H7 (cell line): ENCODE data around the gene FAM107B. TPM values are rescaled to one million over a fixed set of nuclear protein-coding genes. Genes with fewer than 3 reads are reported as not detected.

Experiments
- DNase-seq: peaks from one replicate; pipeline ENCODE4 v3.0.0; 2012
- H3K27me3 ChIP-seq: 2 replicates; pipeline ENCODE4 v1.6.0; 2011; ENCODE audit warnings: mild to moderate bottlenecking, low read length; ENCODE audit not compliant: control insufficient read depth, insufficient read depth
- H3K36me3 ChIP-seq: replicated peaks from 2 replicates; pipeline ENCODE4 v1.5.1; 2011; ENCODE audit warnings: low read length; ENCODE audit not compliant: control insufficient read depth, insufficient read depth
- H3K4me3 ChIP-seq: 2 replicates; pipeline ENCODE4 v1.5.1; 2011; ENCODE audit warnings: low read depth, mild to moderate bottlenecking, control low read depth, low read length, moderate library complexity; ENCODE audit not compliant: insufficient read depth
- total RNA-seq: library from RNA; depleted of rRNA; stranded (reverse); fragments of >200 nt; shearing (Covaris generic); gene quantifications from 2 replicates; pipeline ENCODE4 v1.2.3, GENCODE V29; 2014

The FAM107B gene
- total RNA-seq, 1 experiment from 2014 or later: 11.3 TPM

GRCh38 chr10:14583252-14583651 lies 191.4 kb downstream of the FAM107B start:
- Histone ChIP-seq H3K27me3 (no peaks in the 10 kb centered on the region), H3K36me3 (no peaks in the 10 kb centered on the region), H3K4me3 (no peak overlapping the region)

DNA sequence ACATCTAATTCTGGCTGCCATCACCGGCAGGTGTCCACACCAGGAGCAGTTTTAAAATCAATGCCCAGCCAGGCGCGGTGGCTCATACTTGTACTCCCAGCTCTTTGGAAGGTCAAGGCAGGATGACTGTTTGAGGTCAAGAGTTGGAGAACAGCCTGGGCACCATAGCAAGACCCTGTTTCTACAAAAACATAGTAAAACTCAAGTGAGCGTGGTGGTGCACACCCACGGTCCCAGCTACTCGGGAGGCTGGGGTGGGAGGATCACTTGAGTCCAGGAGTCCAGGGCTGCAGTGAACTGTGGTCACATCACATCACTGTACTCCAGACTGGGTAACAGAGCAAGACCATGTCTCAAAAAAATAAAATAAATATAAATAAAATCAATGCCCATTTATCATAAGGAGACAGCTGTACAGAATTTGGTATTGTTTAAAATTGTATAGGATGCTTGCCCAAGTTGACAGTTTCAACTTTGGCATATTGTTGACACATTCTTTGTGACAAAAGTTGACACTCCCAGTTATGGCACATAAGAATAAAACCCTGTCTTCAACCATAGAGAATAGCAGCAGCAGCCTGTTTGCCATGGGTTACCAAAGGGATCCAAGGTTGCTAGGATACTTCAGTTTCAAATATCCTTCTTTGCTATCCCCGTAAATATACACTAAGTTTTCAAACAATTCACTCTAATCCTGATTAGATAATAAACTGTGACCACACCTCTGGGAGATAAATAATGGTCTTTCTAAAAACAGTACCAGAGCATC lies 193.0 kb downstream of the FAM107B start:
- H3K4me3 ChIP-seq: no peak overlapping the region
- H3K27me3 ChIP-seq: no peaks in the 10 kb centered on the region
- no peaks in the 10 kb centered on the region for H3K36me3 ChIP-seq
- no peak for DNase-seq

More at GRCh38 chr10:14583252-14583651, 191.4 kb downstream of the FAM107B start:
- no peak for DNase-seq

GRCh38 chr10:14580671-14581332 lies 193.9 kb downstream of the FAM107B start:
- Histone ChIP-seq H3K4me3 (no peak overlapping the region), H3K27me3 (no peaks in the 10 kb centered on the region), H3K36me3 (no peaks in the 10 kb centered on the region)
- DNase-seq: no peak

DNA sequence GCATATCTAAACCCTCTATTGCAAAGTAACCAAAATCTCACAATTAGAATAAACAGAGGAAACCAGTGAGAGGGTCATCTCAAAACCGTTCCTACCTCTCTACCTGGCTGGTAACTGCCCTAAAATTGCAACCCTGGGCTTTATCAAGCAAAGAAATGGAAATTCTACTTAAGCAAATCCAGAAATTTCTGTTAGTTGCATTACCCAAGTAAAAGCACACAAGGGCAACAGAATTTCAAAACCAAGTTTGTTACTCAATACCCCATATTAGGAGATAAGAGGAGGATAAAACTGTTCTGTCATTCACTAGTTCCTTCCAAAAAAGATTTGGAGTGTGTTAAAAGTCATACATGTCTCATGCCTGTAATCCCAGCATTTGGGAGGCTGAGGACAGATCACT lies 195.3 kb downstream of the FAM107B start:
- Histone ChIP-seq H3K4me3 (no peak overlapping the region), H3K36me3 (no peaks in the 10 kb centered on the region), H3K27me3 (no peaks in the 10 kb centered on the region)
- DNase-seq: no peak

GRCh38 chr10:14578060-14578952 lies 196.4 kb downstream of the FAM107B start:
- no peak for DNase-seq
- H3K36me3 ChIP-seq: no peaks in the 10 kb centered on the region
- no peaks in the 10 kb centered on the region for H3K27me3 ChIP-seq
- no peak overlapping the region for H3K4me3 ChIP-seq

GRCh38 chr10:14574885-14575284 lies 199.8 kb downstream of the FAM107B start:
- no peaks in the 10 kb centered on the region; the same call in 1 of the 2 replicates for H3K36me3 ChIP-seq
- no peak for DNase-seq
- H3K4me3 ChIP-seq: no peak overlapping the region
- no peaks in the 10 kb centered on the region for H3K27me3 ChIP-seq

- Histone ChIP-seq H3K4me3 (no peak overlapping the region), H3K27me3 (no peaks in the 10 kb centered on the region), H3K36me3 (no peaks in the 10 kb centered on the region; the same call in 1 of the 2 replicates)
- no peak for DNase-seq
Observed at GRCh38 chr10:14574291-14574690, 200.4 kb downstream of the FAM107B start.

DNA sequence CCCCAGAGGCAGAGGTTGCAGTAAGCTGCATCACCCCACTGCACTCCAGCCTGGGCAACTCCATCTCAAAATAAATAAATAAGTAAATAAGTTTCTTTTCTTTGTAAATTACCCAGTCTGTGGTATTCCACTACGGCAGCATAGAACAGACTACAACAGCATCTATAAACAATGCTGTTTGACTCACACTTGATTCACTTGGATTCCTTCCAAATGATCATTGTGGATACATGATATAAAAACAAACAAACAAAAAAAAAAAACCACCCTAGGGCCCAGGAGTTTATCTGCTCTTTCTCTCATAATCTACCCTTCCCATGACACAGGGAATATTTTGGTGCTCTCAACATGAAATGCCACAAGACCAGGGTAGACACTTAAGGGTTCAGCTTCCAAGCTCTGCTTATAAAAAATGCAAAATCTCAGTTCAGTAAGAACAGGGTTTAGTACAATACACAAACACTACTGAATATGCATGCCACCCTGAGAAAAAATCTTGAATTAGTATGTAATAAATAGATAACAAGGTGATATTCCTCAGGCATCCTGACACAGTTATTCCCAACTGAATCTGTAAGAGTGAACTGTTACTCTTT lies 200.9 kb downstream of the FAM107B start:
- H3K4me3 ChIP-seq: no peak overlapping the region
- no peaks in the 10 kb centered on the region; the same call in 1 of the 2 replicates for H3K36me3 ChIP-seq
- DNase-seq: no peak
- H3K27me3 ChIP-seq: no peaks in the 10 kb centered on the region

GRCh38 chr10:14572811-14573210 lies 201.9 kb downstream of the FAM107B start:
- no peak overlapping the region for H3K4me3 ChIP-seq
- no peaks in the 10 kb centered on the region; the same call in 1 of the 2 replicates for H3K36me3 ChIP-seq
- H3K27me3 ChIP-seq: no peaks in the 10 kb centered on the region
- DNase-seq: no peak

DNA sequence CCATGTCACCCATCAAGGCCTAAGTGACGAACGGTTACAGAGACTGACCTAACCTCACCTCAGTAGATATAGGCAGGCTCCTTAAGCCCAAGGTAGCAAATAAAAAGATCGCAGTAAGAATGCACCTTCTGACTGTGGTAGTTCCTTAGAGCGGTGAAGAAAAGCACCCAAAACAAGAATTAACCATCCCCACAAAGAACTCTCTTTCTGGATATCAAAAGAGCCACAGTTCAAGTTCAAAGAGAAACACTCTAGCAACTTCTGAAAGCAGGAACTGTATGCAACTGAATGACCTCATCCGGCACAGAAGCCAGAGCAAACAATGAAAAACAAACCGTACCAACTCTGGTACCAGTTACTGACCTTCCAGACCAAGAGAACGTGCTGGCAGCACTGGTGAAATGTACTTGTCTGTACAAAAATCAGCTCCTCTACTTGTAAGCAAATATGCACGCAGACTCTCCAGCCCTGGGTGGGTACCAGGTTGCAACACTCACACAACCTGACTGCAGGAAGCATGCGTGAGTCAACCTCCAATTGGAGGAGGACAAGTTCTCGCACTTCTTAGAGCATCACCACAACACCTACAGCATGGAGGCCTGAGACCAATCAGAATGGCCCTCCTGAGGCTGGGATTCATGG lies 202.7 kb downstream of the FAM107B start:
- no peaks in the 10 kb centered on the region; the same call in 1 of the 2 replicates for H3K36me3 ChIP-seq
- no peaks in the 10 kb centered on the region for H3K27me3 ChIP-seq
- no peak overlapping the region for H3K4me3 ChIP-seq
- no peak for DNase-seq

DNA sequence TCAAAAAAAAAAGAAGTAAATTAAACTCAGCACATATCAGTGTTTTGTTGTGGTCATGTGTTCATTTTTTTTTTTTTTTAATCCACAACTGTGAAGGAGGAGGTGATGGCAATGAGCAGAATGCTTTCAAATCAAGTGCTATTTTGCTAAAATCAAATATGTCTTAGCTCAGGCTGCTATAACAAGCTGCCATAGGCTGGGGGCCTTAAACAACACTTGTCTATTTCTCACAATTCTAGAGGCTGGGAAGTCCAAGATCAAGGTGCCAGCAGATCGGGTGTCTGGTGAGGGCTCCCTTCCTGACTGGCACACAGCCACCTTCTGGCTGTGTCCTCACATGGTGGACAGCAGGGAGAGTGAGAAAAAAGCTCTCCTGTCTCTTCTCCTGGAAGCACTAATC lies 203.9 kb downstream of the FAM107B start:
- Histone ChIP-seq H3K36me3 (no peaks in the 10 kb centered on the region; the same call in 1 of the 2 replicates), H3K27me3 (no peaks in the 10 kb centered on the region), H3K4me3 (no peak overlapping the region)
- DNase-seq: no peak

- no peaks in the 10 kb centered on the region; the same call in 1 of the 2 replicates for H3K36me3 ChIP-seq
- H3K4me3 ChIP-seq: no peak overlapping the region
- no peak for DNase-seq
- H3K27me3 ChIP-seq: no peaks in the 10 kb centered on the region
Observed at GRCh38 chr10:14569274-14570060, 205.2 kb downstream of the FAM107B start.

DNA sequence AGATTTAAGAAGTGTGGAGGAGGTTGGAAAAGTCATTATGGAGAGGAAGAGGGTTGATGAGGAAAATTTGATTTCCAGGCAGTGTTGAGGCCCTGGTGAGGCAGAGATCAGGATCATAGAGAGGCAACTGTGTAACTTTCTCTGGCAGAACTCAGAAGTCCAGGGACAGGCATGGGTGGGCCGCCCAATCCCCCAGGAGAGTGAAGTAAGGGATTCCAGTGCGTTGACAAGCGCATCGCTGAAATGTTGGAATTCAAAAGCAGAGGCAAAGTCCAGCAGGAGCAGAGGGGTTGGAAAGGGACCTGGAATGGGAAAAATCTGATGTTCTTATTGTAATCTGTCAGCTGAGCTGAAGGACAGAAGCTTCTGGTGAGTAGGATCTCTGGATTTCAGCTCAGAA lies 207.3 kb downstream of the FAM107B start:
- Histone ChIP-seq H3K36me3 (no peaks in the 10 kb centered on the region), H3K4me3 (no peak overlapping the region), H3K27me3 (no peaks in the 10 kb centered on the region)
- DNase-seq: no peak
